ENCODE results near the gene TTLL3. TPM values are rescaled to one million over a fixed set of nuclear protein-coding genes. Genes with fewer than 3 reads are reported as not detected.

TTLL3 gene, protein sequence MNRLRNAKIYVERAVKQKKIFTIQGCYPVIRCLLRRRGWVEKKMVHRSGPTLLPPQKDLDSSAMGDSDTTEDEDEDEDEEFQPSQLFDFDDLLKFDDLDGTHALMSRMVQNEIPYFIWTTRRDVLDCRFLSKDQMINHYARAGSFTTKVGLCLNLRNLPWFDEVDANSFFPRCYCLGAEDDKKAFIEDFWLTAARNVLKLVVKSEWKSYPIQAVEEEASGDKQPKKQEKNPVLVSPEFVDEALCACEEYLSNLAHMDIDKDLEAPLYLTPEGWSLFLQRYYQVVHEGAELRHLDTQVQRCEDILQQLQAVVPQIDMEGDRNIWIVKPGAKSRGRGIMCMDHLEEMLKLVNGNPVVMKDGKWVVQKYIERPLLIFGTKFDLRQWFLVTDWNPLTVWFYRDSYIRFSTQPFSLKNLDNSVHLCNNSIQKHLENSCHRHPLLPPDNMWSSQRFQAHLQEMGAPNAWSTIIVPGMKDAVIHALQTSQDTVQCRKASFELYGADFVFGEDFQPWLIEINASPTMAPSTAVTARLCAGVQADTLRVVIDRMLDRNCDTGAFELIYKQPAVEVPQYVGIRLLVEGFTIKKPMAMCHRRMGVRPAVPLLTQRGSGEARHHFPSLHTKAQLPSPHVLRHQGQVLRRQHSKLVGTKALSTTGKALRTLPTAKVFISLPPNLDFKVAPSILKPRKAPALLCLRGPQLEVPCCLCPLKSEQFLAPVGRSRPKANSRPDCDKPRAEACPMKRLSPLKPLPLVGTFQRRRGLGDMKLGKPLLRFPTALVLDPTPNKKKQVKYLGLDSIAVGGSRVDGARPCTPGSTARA
- total RNA-seq (10 to 100 TPM; 20.6 to 27.3 (median 23.8) TPM), polyA plus RNA-seq (23.7 TPM)
- long read RNA-seq, donor 1, partial matches to known transcripts, result 10 of 29 reads
- long read RNA-seq, donor 1, other reads (novel, unspliced or antisense), result 16 of 29 reads
- long read RNA-seq, donor 2, full-length matches to known transcripts, result 2 of 17 reads
- long read RNA-seq, donor 2, partial matches to known transcripts, result 4 of 17 reads
- long read RNA-seq, donor 2, other reads (novel, unspliced or antisense), result 11 of 17 reads
- long read RNA-seq, donor 3, full-length matches to known transcripts, result 4 of 24 reads
- long read RNA-seq, donor 3, partial matches to known transcripts, result 8 of 24 reads
- long read RNA-seq, donor 3, other reads (novel, unspliced or antisense), result 12 of 24 reads
- long read RNA-seq, donor 4, partial matches to known transcripts, result 2 of 19 reads
- long read RNA-seq, donor 4, other reads (novel, unspliced or antisense), result 17 of 19 reads

DNA sequence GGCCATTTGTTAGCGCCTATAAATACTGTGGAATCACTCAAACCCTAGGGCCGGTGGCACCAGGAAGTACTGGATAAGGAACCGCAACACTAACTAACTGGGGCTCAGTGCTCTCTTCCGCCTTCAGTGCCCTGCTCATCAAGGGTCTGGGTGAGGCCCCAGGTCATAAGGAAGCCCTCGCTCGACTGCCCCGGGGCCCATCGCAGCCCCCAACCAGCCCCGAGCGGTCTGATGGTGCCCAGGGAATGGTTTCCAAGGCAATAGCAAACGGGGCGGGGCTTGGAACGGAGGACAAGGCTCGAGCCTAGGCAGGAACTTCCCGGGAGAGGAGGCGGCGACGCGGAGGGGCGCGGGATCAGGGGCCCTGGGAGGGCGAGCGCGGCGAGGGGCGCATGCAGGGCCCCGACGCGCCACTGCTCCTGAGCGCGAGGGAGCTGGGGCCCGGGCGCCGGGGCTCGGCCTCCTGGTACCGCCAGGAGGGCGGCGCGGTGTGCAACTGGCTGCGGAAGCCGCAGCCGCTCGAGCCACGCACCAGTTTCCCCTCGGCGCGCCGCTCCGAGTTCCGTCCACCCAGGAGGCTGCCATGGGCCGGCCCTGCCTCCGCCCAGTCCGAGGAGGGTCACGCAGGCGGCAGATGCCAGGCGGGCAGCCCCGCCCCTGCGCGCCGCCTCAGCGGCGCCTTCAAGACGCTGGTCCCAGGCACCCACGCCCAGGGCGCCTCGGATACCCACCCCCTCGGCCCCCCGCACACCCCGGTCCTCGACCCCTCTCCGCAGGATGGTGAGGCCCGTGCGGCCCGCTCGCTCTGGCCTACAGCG lies at the start of gene TTLL3:
TTLL3 (plus strand) TSS at position 648 of the 818 bp plus-strand sequence. CDS start 400 bp downstream, outside the sequence.
- Histone ChIP-seq H3K9me3 (ENCODE audit: control insufficient read depth, low read length) (no peaks in the 10 kb centered on the region), H3K27me3 (ENCODE audit: control insufficient read depth, insufficient read depth) (no peaks in the 10 kb centered on the region), H3K4me3 (ENCODE audit: low read length) (peak within 1 kb of the TSS; percentile 53), H3K27ac (ENCODE audit: low read length) (peak within 1 kb of the TSS; percentile 78), H3K4me1 (ENCODE audit: control insufficient read depth, insufficient read depth, low read length) (peaks cover 3% of the 10 kb centered on the region)
- intact Hi-C loops (cut with DNase I), result no loop called here
- peak; percentile 89 to 91 for ATAC-seq
- WGBS, result under 1% methylated on average over 76 of the region's 76 CpGs
- DNase-seq, result peak; percentile 84 to 95 (median 93)

DNA sequence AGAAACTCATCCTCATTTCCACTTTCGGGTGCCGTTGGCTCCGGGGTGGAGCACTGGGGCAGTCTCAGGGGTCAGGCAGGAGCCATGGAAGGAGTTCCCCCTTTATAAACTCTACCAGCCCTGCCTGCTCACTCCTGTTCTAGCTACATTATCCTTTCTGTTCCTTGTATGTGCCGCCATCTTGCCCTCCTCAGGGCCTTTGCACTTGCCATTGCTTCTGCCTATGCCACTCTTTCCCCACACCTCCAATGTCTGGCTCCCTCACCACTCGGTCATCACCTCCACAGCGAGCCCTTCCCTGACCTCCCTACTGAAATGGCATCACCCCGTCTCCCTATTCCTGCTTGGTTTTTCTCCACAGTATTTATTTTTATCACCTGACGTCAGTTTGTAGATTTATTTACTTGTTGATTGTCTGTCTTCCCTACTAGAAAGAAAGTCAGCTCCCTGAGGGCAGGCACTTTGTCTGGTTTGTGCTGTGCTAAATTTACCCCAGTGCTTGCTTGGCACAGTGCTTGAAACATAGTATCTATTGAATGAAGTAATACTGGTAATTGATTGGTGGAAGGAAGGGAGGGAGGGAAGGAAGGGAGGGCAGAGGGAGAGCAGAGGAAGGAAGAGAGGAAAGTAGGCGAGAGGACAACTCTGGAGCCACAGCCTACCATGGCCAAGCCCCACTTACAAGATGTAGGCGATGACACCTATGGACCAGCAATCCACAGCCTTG lies 49.1 kb upstream of the TTLL3 start:
- Histone ChIP-seq H3K27me3 (ENCODE audit: control insufficient read depth, insufficient read depth) (no peaks in the 10 kb centered on the region), H3K4me3 (ENCODE audit: low read length) (no peak overlapping the region), H3K27ac (ENCODE audit: low read length) (no peak overlapping the region), H3K9me3 (ENCODE audit: control insufficient read depth, low read length) (no peaks in the 10 kb centered on the region), H3K4me1 (ENCODE audit: control insufficient read depth, insufficient read depth, low read length) (no peaks in the 10 kb centered on the region)
- intact Hi-C loops (cut with DNase I), result no loop called here
- DNase-seq (no peak), ATAC-seq (no peak)
- WGBS, result 96% methylated on average over 10 of the region's 10 CpGs

GRCh38 chr3:9761919-9762318 lies 48.1 kb upstream of the TTLL3 start:
- 92% methylated on average over 5 of the region's 5 CpGs for WGBS
- ATAC-seq, result no peak
- Histone ChIP-seq H3K9me3 (ENCODE audit: control insufficient read depth, low read length) (no peaks in the 10 kb centered on the region), H3K27ac (ENCODE audit: low read length) (no peak overlapping the region), H3K4me1 (ENCODE audit: control insufficient read depth, insufficient read depth, low read length) (no peaks in the 10 kb centered on the region), H3K27me3 (ENCODE audit: control insufficient read depth, insufficient read depth) (no peaks in the 10 kb centered on the region), H3K4me3 (ENCODE audit: low read length) (no peak overlapping the region)
- no peak for DNase-seq
- intact Hi-C loops (cut with DNase I), result no loop called here

DNA sequence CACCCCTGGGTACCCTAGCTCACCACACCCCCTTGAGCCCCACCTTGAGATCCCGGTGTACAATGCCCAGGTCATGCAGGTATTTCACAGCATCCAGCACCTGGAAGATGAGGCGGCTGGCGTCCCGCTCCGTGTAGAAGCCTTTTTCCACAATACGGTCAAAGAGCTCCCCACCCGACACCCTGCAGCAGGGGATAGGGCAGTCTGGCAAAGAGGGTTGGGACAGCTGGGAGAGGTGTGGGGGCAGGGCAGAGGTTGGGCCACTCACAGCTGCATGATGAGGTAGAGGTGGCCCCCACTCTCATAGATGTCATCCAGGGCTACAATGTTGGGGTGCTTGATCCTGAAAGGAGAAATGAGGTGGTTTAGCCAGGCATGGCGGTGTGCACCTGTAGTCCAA lies 47.2 kb upstream of the TTLL3 start:
- intact Hi-C loops (cut with DNase I), result no loop called here
- 90% methylated on average over 8 of the region's 8 CpGs for WGBS
- DNase-seq (no peak), ATAC-seq (no peak)
- H3K9me3 ChIP-seq (ENCODE audit: control insufficient read depth, low read length), result no peaks in the 10 kb centered on the region
- no peaks in the 10 kb centered on the region for H3K27me3 ChIP-seq (ENCODE audit: control insufficient read depth, insufficient read depth)
- H3K4me1 ChIP-seq (ENCODE audit: control insufficient read depth, insufficient read depth, low read length), result no peaks in the 10 kb centered on the region
- no peak overlapping the region for H3K27ac ChIP-seq (ENCODE audit: low read length)
- H3K4me3 ChIP-seq (ENCODE audit: low read length), result no peak overlapping the region

- Histone ChIP-seq H3K4me3 (ENCODE audit: low read length) (no peak overlapping the region), H3K4me1 (ENCODE audit: control insufficient read depth, insufficient read depth, low read length) (peaks cover 5% of the 10 kb centered on the region), H3K9me3 (ENCODE audit: control insufficient read depth, low read length) (no peaks in the 10 kb centered on the region), H3K27me3 (ENCODE audit: control insufficient read depth, insufficient read depth) (no peaks in the 10 kb centered on the region), H3K27ac (ENCODE audit: low read length) (no peak overlapping the region)
- WGBS, result 85% methylated on average over 4 of the region's 4 CpGs
- intact Hi-C loops (cut with DNase I), result no loop called here
- ATAC-seq (no peak), DNase-seq (no peak)
These were observed 44.2 kb upstream of the TTLL3 start for GRCh38 chr3:9765865-9766264.

GRCh38 chr3:9767418-9767817 lies 42.6 kb upstream of the TTLL3 start:
- Histone ChIP-seq H3K27ac (ENCODE audit: low read length) (peak overlapping the region; percentile 36), H3K4me1 (ENCODE audit: control insufficient read depth, insufficient read depth, low read length) (peaks cover 5% of the 10 kb centered on the region)
- intact Hi-C loops (cut with DNase I), result no loop called here

GRCh38 chr3:9768141-9768775 lies 41.8 kb upstream of the TTLL3 start:
- intact Hi-C loops (cut with DNase I), result no loop called here
- ATAC-seq (no peak), DNase-seq (no peak)
- Histone ChIP-seq H3K9me3 (ENCODE audit: control insufficient read depth, low read length) (no peaks in the 10 kb centered on the region), H3K27ac (ENCODE audit: low read length) (no peak overlapping the region), H3K27me3 (ENCODE audit: control insufficient read depth, insufficient read depth) (no peaks in the 10 kb centered on the region), H3K4me1 (ENCODE audit: control insufficient read depth, insufficient read depth, low read length) (peaks cover 5% of the 10 kb centered on the region), H3K4me3 (ENCODE audit: low read length) (no peak overlapping the region)
- 61% methylated on average over 6 of the region's 6 CpGs for WGBS

More at GRCh38 chr3:9767418-9767817, 42.6 kb upstream of the TTLL3 start:
- Histone ChIP-seq H3K27me3 (ENCODE audit: control insufficient read depth, insufficient read depth) (no peaks in the 10 kb centered on the region), H3K9me3 (ENCODE audit: control insufficient read depth, low read length) (no peaks in the 10 kb centered on the region), H3K4me3 (ENCODE audit: low read length) (no peak overlapping the region)
- DNase-seq (peak in 2 of 3 donors; percentile 64 to 76), ATAC-seq (peak; percentile 39 to 73)
- WGBS, result 50% methylated on average over 7 of the region's 7 CpGs

- 73% methylated on average over 5 of the region's 5 CpGs for WGBS
- Histone ChIP-seq H3K27ac (ENCODE audit: low read length) (no peak overlapping the region), H3K9me3 (ENCODE audit: control insufficient read depth, low read length) (no peaks in the 10 kb centered on the region), H3K4me3 (ENCODE audit: low read length) (peak overlapping the region; percentile 80), H3K4me1 (ENCODE audit: control insufficient read depth, insufficient read depth, low read length) (peaks cover 5% of the 10 kb centered on the region), H3K27me3 (ENCODE audit: control insufficient read depth, insufficient read depth) (no peaks in the 10 kb centered on the region)
- DNase-seq (no peak), ATAC-seq (peak; percentile 1)
- intact Hi-C loops (cut with DNase I), result no loop called here
These were observed 41.0 kb upstream of the TTLL3 start for GRCh38 chr3:9769012-9769411.

DNA sequence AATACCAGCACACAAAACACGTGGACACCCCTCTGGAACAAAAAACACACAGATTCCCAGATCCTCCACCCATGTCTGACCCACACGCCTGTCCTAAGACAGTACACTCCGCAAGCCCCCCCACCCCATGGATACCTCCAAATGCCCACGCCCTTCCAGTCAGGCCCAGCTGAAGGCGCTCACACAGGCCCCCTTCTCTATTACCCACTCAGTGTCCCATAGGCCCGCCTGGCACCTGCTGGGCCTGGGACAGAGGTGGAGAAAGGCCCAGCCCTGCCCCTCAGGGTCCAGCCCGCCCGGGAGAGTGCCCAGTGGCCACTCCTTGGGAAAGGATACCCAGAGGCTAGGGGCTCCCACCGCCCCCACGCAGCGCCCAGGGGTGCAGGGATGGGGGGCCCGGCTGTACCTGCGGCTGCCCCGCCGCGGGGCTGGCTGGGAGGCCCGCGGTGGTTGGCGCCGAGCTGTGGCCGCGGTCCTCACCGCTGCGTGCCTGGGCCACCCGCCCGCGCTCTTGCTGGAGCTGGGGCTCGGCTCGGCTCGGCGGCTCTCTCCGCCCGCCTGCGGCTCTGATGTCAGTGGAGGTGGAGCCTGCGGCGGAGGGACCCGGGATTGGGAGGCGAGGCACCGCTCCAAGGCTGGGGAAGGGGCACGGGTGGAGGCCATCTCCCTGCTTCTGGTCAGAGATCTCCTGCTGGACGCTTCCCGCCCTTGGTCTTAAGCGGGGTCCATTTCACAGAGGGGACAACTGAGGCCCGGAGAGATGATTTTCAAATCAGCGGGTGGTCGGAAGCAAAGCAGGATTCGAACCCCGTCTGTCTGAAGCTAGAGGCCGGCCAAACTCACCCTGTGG lies 40.4 kb upstream of the TTLL3 start, which contains the start of gene CAMK1:
CAMK1 (minus strand) TSS at position 522 of the 850 bp plus-strand sequence. CDS start 2,198 bp downstream, outside the sequence.
- intact Hi-C loops (cut with DNase I), result no loop called here
- peak; percentile 93 to 94 for ATAC-seq
- H3K4me1 ChIP-seq (ENCODE audit: control insufficient read depth, insufficient read depth, low read length), result peaks cover 5% of the 10 kb centered on the region

More for the DNA sequence above, 40.4 kb upstream of the TTLL3 start, which contains the start of gene CAMK1:
- Histone ChIP-seq H3K27me3 (ENCODE audit: control insufficient read depth, insufficient read depth) (no peaks in the 10 kb centered on the region), H3K27ac (ENCODE audit: low read length) (peak within 1 kb of the TSS; percentile 80), H3K4me3 (ENCODE audit: low read length) (peak within 1 kb of the TSS; percentile 80), H3K9me3 (ENCODE audit: control insufficient read depth, low read length) (no peaks in the 10 kb centered on the region)
- peak; percentile 88 to 95 (median 95) for DNase-seq
- 3% methylated on average over 49 of the region's 49 CpGs for WGBS

Data from right cardiac atrium (tissue), 5 donors.